GM12892 (cell line): Measurements from ENCODE around the gene ABHD17A.

Experiments
- POLR2A ChIP-seq: IDR thresholded peaks from 2 replicates; pipeline ENCODE4 v1.6.1; 2011; ENCODE audit warnings: low read depth, low read length, control low read depth
- POLR2AphosphoS5 ChIP-seq: IDR thresholded peaks from 2 replicates; pipeline ENCODE4 v1.6.1; 2011; ENCODE audit warnings: low read depth, low read length, control low read depth
- TAF1 ChIP-seq: IDR thresholded peaks from 2 replicates; pipeline ENCODE4 v1.6.1; 2011; ENCODE audit warnings: low read depth, mild to moderate bottlenecking, control low read depth, low read length, borderline replicate concordance

- no peak for TF ChIP-seq POLR2AphosphoS5
- TF ChIP-seq POLR2A: no peak
- no peak for TF ChIP-seq TAF1
Observed at GRCh38 chr19:1867349-1867724, 18.0 kb downstream of the ABHD17A start.
